CD4-positive, CD25-positive, alpha-beta regulatory T cell (primary cell): ENCODE data around the gene UBXN2A. TPM values are rescaled to one million over a fixed set of nuclear protein-coding genes. Genes with fewer than 3 reads are reported as not detected.
A peak's percentile ranks its signal among the peaks of the same experiment; 100 is the strongest.

Source experiments
- ATAC-seq, 2 donors: fragments of 150-1000 bp; cut with Tn5 transposase; one replicate each; pipeline ENCODE4 v1.10.0; 2021; ENCODE audit warnings: low read depth in 2 of 2, moderate number of reproducible peaks in 2 of 2, moderate library complexity in 1 of 2
- DNase-seq, 3 donors: peaks; one replicate each; pipeline versions ENCODE4 v3.0.0 to v3.0.0-alpha.2; 2012 to 2022; ENCODE audit warnings: mixed read lengths in 1 of 3
- H3K27ac ChIP-seq: one replicate; pipeline ENCODE4 v1.7.0; 2013; ENCODE audit warnings: mild to moderate bottlenecking, low read length; ENCODE audit not compliant: insufficient read depth, poor library complexity, severe bottlenecking
- H3K27me3 ChIP-seq: one replicate; pipeline ENCODE4 v1.7.0; 2013; ENCODE audit warnings: low read length; ENCODE audit not compliant: control insufficient read depth, insufficient read depth
- H3K36me3 ChIP-seq: one replicate; pipeline ENCODE4 v1.7.0; 2013; ENCODE audit warnings: mild to moderate bottlenecking, low read length, moderate library complexity; ENCODE audit not compliant: control insufficient read depth, insufficient read depth
- H3K4me1 ChIP-seq: 2 replicates; pipeline ENCODE4 v1.7.0; 2013; ENCODE audit warnings: mild to moderate bottlenecking, low read length; ENCODE audit not compliant: insufficient read depth, control insufficient read depth, poor library complexity, severe bottlenecking
- H3K4me3 ChIP-seq: one replicate; pipeline ENCODE4 v1.7.0; 2013; ENCODE audit warnings: low read depth, mild to moderate bottlenecking, low read length, moderate library complexity
- H3K9me3 ChIP-seq, 2 experiments: 1 replicate in 1 of 2; 2 replicates in 1 of 2; pipeline ENCODE4 v1.7.0; 2013; ENCODE audit warnings: low read length in 2 of 2, mild to moderate bottlenecking in 1 of 2, moderate library complexity in 1 of 2; ENCODE audit not compliant: control insufficient read depth in 2 of 2
- H3K27ac Mint-ChIP-seq, 3 donors: one replicate each; pipeline ENCODE4 v1.8.0; 2020 to 2022; ENCODE audit warnings: mild to moderate bottlenecking in 3 of 3, mixed read lengths in 3 of 3, moderate library complexity in 2 of 3
- H3K27me3 Mint-ChIP-seq: one replicate; pipeline ENCODE4 v1.8.0; 2022; ENCODE audit warnings: mild to moderate bottlenecking, mixed read lengths
- H3K36me3 Mint-ChIP-seq: one replicate; pipeline ENCODE4 v1.8.0; 2020; ENCODE audit warnings: mixed read lengths
- H3K4me1 Mint-ChIP-seq, 4 donors: one replicate each; pipeline ENCODE4 v1.8.0; 2020 to 2022; ENCODE audit warnings: mixed read lengths in 4 of 4, mild to moderate bottlenecking in 1 of 4
- H3K4me3 Mint-ChIP-seq, 4 donors: one replicate each; pipeline ENCODE4 v1.8.0; 2020 to 2022; ENCODE audit warnings: mild to moderate bottlenecking in 4 of 4, mixed read lengths in 4 of 4, moderate library complexity in 3 of 4
- H3K9me3 Mint-ChIP-seq, 7 donors: one replicate each; pipeline ENCODE4 v1.8.0; 2020 to 2022; ENCODE audit warnings: mixed read lengths in 7 of 7, mild to moderate bottlenecking in 3 of 7, moderate library complexity in 2 of 7
- polyA plus RNA-seq, 4 donors: library from polyadenylated mRNA; unstranded; fragments of 300-500 nt; fragmentation: Illumina TruSeq; gene quantifications; one replicate each; pipeline ENCODE4 v1.2.3, GENCODE V29; 2021
- total RNA-seq: library from RNA; stranded (reverse); gene quantifications from one replicate; pipeline ENCODE4 v1.2.3, GENCODE V29; 2022

Gene UBXN2A
- total and polyA plus RNA-seq, 5 donors from 2014 or later = 7.7 to 15.0 (median 9.4) TPM

DNA sequence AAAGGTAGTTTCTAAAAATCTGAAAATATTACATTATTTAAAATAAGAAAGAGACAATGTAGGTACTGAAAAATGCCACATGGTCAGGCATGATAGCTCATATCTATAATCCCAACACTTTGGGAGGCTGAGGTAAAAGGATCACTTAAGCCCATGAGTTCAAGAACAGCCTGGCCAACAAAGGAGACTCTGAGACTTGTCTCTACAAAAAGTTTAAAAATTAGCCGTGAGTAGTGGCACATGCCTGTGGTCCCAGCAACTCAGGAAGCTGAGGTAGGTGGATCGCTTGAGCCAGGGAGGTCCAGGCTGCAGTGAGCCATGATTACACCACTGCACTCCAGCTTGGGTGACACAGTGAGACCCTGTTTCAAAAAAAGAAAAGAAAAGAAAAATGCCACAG lies 35.1 kb upstream of the UBXN2A start:
- Histone ChIP-seq H3K27ac (no peak overlapping the region), H3K4me3 (no peak overlapping the region), H3K4me1 (peaks cover 3% of the 10 kb centered on the region), H3K9me3 (no peaks in the 10 kb centered on the region), H3K27me3 (no peaks in the 10 kb centered on the region), H3K36me3 (no peaks in the 10 kb centered on the region)
- Mint-ChIP-seq H3K4me3 (no peak overlapping the region), H3K27ac (no peak overlapping the region), H3K9me3 (peaks cover 0 to 4% (median 0%) of the 10 kb centered on the region in 7 donors), H3K36me3 (peaks cover 3% of the 10 kb centered on the region), H3K4me1 (peaks cover 26 to 54% (median 36%) of the 10 kb centered on the region in 4 donors), H3K27me3 (no peaks in the 10 kb centered on the region)
- ATAC-seq (no peak), DNase-seq (no peak)

DNA sequence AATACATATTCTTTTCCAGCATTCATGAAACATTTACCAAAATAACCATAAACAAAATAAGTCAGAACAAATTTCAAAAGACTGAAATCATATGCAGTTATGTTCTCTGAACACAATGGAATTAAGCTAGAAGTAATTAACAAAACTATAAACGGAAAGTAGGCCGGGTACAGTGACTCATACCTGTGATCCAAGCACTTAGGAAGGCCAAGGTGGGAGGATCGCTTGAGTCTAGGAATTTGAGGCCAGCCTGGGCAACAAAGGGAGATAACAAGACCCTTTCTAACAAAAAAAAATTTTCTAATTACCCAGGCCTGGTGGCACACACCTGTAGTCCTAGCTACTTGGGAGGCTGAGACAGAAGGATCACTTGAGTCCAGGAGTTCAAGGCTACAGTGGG lies 28.2 kb upstream of the UBXN2A start:
- Histone ChIP-seq H3K36me3 (no peaks in the 10 kb centered on the region), H3K4me1 (peaks cover 12% of the 10 kb centered on the region), H3K9me3 (no peaks in the 10 kb centered on the region), H3K27ac (no peak overlapping the region), H3K4me3 (no peak overlapping the region), H3K27me3 (no peaks in the 10 kb centered on the region)
- DNase-seq = no peak
- Mint-ChIP-seq H3K27me3 (no peaks in the 10 kb centered on the region), H3K27ac (peak overlapping the region in 2 of 3 donors; percentile 33 to 84), H3K4me3 (no peak overlapping the region), H3K4me1 (peaks cover 29 to 47% (median 41%) of the 10 kb centered on the region in 4 donors), H3K9me3 (peaks cover 0 to 4% (median 0%) of the 10 kb centered on the region in 7 donors), H3K36me3 (peaks cover 10% of the 10 kb centered on the region)
- ATAC-seq = no peak

DNA sequence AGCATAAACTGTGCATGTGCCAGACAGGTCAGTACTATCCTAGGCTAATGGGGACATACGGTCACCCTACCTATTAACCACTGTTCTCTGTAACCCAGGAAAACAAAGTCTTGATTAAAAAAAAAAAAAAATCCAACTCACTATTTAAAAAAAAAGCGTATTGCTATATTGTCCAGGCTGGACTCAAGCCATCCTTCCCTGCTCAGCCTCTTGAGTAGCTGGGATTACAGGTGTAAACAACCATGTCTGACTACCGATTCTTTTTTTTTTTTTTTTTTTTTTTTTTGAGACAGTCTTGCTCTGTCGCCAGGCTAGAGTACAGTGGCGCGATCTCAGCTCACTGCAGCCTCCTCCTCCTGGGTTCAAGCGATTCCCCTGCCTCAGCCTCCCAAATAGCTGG lies 24.9 kb upstream of the UBXN2A start:
- H3K27me3 ChIP-seq = no peaks in the 10 kb centered on the region
- no peaks in the 10 kb centered on the region for H3K36me3 ChIP-seq
- no peak overlapping the region for H3K27ac ChIP-seq
- no peak overlapping the region for H3K4me3 ChIP-seq
- H3K4me1 ChIP-seq = peaks cover 18% of the 10 kb centered on the region
- H3K9me3 Mint-ChIP-seq = no peaks in the 10 kb centered on the region
- ATAC-seq = no peak
- DNase-seq = no peak
- H3K36me3 Mint-ChIP-seq = peaks cover 10% of the 10 kb centered on the region
- H3K27me3 Mint-ChIP-seq = no peaks in the 10 kb centered on the region
- H3K4me3 Mint-ChIP-seq = no peak overlapping the region
- H3K9me3 ChIP-seq = no peaks in the 10 kb centered on the region
- no peak overlapping the region for H3K27ac Mint-ChIP-seq
- H3K4me1 Mint-ChIP-seq = peaks cover 40 to 71% (median 54%) of the 10 kb centered on the region in 4 donors

DNA sequence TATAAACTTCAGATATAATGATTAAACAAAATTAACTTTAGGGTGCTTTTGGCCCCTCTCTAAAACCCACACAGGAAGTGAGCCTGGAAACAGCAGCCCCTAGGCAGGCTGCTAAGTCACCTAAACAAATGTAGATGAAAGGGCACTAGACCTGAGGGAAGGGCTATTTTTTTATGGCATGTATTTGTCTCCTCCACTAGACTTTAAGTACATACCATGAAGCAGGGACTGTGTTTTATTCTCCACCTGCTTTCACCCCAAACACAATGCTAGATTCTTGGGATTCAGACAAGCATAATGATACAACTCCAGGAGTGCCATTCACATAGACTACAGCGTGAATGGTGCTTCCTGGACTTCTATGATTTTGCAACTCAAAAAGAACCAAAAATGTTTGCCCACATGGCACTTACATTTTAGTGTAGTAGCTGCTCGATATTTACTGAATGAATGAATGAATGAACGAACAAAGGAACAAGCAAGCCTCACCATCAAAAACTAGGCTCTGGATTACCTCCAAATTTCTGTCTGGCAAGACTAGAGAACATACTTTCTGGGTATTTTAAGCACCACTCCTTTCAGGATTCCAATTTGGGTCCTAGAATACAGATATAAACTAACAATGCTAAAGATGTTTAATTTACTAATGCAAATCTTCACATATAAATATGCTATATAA lies 23.4 kb upstream of the UBXN2A start:
- peaks cover 43 to 74% (median 55%) of the 10 kb centered on the region in 4 donors for H3K4me1 Mint-ChIP-seq
- no peaks in the 10 kb centered on the region for H3K27me3 Mint-ChIP-seq
- ATAC-seq (peak; percentile 52 to 60), DNase-seq (peak in 1 of 3 donors; percentile 45)
- H3K4me3 ChIP-seq = peak overlapping the region; percentile 20
- no peaks in the 10 kb centered on the region for H3K27me3 ChIP-seq
- H3K36me3 ChIP-seq = no peaks in the 10 kb centered on the region
- H3K27ac ChIP-seq = no peak overlapping the region
- peak overlapping the region in 2 of 3 donors; percentile 7 to 68 for H3K27ac Mint-ChIP-seq
- H3K9me3 Mint-ChIP-seq = no peaks in the 10 kb centered on the region
- H3K4me3 Mint-ChIP-seq = peak overlapping the region in 3 of 4 donors; percentile 3 to 69 (median 10)
- H3K9me3 ChIP-seq = no peaks in the 10 kb centered on the region
- H3K36me3 Mint-ChIP-seq = peaks cover 8% of the 10 kb centered on the region
- H3K4me1 ChIP-seq = peaks cover 18% of the 10 kb centered on the region

DNA sequence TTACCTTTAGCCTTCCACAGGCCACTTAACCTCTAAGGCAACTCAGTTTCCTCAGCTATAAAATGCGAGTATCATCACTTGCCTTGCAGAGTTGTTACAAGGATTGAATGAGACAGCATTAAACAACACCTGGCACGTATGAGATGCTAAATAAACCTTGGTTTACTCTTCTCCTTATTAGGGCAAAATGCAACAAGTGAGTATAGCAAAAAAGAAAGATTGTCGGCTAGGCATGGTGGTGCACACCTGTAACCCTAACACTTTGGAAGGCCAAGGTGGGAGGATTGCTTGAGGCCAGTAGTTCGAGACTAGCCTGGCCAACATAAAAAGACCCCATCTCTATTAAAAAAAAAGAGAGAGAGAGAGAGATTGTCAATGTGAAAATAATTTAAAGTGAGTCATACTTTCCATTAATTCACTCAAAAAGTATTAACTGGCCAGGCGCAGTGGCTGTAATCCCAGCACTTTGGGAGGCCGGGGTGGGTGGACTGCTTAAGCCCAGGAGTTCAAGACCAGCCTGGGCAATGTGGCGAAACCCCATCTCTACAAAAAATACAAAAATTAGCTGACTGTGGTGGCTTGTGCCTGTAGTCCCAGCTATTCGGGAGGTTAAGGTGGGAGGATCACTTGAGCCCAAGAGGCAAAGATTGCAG lies 21.3 kb upstream of the UBXN2A start:
- H3K27ac Mint-ChIP-seq = peak overlapping the region in 1 of 3 donors; percentile 45
- H3K4me1 Mint-ChIP-seq = peaks cover 40 to 79% (median 63%) of the 10 kb centered on the region in 4 donors
- H3K4me3 Mint-ChIP-seq = peak overlapping the region in 1 of 4 donors; percentile 29
- H3K27me3 Mint-ChIP-seq = no peaks in the 10 kb centered on the region
- H3K36me3 Mint-ChIP-seq = no peaks in the 10 kb centered on the region
- no peaks in the 10 kb centered on the region for H3K9me3 Mint-ChIP-seq
- no peaks in the 10 kb centered on the region for H3K27me3 ChIP-seq
- ATAC-seq (no peak), DNase-seq (no peak)
- H3K4me1 ChIP-seq = peaks cover 23% of the 10 kb centered on the region
- H3K27ac ChIP-seq = no peak overlapping the region
- H3K36me3 ChIP-seq = no peaks in the 10 kb centered on the region
- no peak overlapping the region for H3K4me3 ChIP-seq
- no peaks in the 10 kb centered on the region for H3K9me3 ChIP-seq

DNA sequence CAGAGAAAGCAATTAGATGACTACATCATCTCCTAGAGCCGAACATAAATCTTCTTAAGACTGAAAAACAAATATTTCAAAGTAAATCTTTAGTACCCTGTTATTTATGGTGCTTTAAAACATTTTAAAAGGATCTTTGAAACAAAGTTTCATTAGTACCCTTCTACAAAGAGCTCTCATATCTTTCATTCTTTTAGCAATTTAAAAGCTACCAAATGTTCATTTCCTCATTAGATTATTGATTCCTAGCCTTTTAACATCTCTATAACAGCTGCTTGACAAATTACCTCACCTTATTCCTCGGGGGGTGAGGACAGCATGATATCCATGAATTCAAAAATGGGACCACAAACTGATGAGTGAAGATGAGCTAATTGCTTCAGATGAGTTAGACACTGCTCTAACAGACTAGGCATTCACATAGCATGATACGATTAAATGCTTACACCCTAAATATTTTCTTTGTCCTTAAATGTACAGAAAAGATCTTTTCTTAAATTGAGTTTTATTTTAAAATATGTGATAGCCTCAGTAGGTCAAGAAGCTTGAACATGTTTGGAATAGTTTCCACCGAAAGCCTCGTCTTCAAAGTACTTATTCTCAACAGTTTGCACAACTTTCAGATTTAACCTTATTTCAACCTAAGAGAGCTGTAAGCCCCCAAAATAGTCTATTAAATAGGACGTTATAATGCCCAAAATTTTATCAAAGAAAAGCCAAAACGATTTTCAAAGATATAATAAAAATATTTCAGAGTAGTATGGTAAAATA lies 15.5 kb upstream of the UBXN2A start:
- Histone ChIP-seq H3K9me3 (no peaks in the 10 kb centered on the region), H3K4me3 (peak overlapping the region; percentile 87), H3K27ac (peak overlapping the region; percentile 99), H3K36me3 (no peaks in the 10 kb centered on the region), H3K27me3 (no peaks in the 10 kb centered on the region), H3K4me1 (peaks cover 30% of the 10 kb centered on the region)
- H3K9me3 Mint-ChIP-seq = no peaks in the 10 kb centered on the region
- peaks cover 28 to 71% (median 50%) of the 10 kb centered on the region in 4 donors for H3K4me1 Mint-ChIP-seq
- peak overlapping the region in 1 of 3 donors; percentile 99 for H3K27ac Mint-ChIP-seq
- peaks cover 4% of the 10 kb centered on the region for H3K27me3 Mint-ChIP-seq
- peak overlapping the region; percentile 95 to 100 (median 99) for H3K4me3 Mint-ChIP-seq
- H3K36me3 Mint-ChIP-seq = no peaks in the 10 kb centered on the region
- DNase-seq = no peak
- no peak for ATAC-seq

DNA sequence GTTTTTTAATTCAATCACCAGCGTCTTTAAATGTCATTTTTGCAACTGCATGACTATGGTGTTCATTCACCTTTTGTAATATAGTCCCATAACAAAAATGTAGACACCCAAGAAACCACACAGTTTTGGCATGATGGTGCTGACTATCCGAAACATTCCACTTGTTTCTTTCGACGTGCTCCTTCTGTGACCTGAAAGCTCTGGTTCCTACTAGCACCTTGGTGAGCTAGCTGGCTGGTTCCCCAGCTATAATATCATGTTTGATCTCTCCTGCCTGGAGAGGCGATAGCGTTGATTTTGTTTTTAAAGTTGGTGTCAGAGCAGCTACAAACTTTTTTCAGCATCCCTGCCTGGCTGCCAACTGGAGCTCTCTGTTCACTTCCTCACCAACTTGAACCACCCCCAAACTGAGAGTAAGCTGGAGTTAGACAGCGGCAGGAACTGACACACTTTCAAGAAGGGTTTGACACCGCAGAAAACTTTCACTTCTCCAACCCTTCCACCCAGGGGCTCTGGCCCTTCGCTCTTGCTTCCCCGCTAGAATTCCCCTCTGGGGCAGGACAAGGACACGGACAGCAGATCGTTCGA lies 14.5 kb upstream of the UBXN2A start:
- H3K4me1 ChIP-seq = peaks cover 30% of the 10 kb centered on the region
- Mint-ChIP-seq H3K4me1 (peaks cover 26 to 63% (median 45%) of the 10 kb centered on the region in 4 donors), H3K27me3 (peaks cover 4% of the 10 kb centered on the region), H3K27ac (peak overlapping the region; percentile 95 to 99 (median 97)), H3K4me3 (peak overlapping the region; percentile 95 to 100 (median 99)), H3K9me3 (no peaks in the 10 kb centered on the region), H3K36me3 (no peaks in the 10 kb centered on the region)
- no peaks in the 10 kb centered on the region for H3K27me3 ChIP-seq
- peak overlapping the region; percentile 87 for H3K4me3 ChIP-seq
- no peaks in the 10 kb centered on the region for H3K9me3 ChIP-seq
- DNase-seq (peak; percentile 37 to 89 (median 60)), ATAC-seq (peak; percentile 36 to 44)
- H3K36me3 ChIP-seq = no peaks in the 10 kb centered on the region
- peak overlapping the region; percentile 99 for H3K27ac ChIP-seq
